Fibroblast of lung (primary cell): ENCODE measurements around the gene DGCR8.

Experiments used
- EZH2 ChIP-seq: IDR thresholded peaks from 2 replicates; pipeline ENCODE4 v1.5.1; 2012; ENCODE audit warnings: low read length, control low read depth, mild to moderate bottlenecking; ENCODE audit errors: missing control alignments
- TF ChIP-seq, protein P1 (sequence below), 2 donors: IDR thresholded peaks in 1 of 2; conservative IDR thresholded peaks in 1 of 2; 1 replicate in 1 of 2; 2 replicates in 1 of 2; pipeline ENCODE4 v1.5.1; 2011 to 2012; ENCODE audit warnings: low read length in 2 of 2, control low read depth in 1 of 2, inconsistent platforms in 1 of 2, low read depth in 1 of 2, mild to moderate bottlenecking in 1 of 2

DNA sequence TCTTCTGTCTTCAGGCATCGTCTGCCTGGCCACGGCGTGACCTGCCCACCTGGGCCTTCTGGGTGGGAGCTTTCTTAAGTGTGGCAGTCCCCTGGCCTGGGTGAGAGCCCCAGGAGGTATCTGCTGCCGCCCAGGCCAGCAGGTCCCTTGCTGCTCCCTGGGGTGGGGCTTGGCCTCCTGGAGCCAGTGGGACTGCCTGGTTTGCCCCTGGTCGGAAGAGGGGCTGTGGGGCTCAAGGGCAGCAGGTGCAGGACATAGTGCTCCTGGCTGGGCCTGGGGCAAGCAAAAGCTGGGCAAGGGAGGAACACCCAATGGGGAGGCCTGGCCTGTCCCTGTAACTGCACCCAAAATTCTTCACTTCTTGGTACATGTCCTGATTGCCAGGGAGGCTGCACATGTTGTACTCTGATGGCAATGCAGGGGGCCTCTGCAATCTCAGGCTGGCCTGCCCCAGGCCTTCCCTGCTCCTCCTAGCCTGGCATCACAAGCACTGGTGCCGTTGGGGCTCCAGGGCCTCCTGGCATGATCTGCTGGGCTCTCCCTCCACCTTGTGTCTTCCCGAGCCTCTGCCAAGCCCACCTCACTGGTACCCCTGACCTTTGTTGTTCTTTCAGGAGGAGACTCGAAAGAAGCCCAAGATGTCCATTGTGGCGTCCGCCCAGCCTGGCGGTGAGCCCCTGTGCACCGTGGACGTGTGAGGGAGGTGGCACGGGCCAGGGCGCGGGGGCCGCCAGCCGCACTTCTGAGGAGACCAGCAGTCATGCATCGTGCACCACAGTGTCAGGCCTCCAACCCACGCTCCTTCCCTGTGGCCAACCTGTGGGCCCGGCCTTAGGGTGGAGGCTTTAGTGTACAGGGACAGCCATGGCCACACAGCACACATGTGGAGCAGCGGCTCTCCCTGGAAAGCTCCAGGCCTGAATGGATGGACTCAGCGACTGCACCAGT is 29.6 kb downstream of the DGCR8 start:
- no peak for TF ChIP-seq EZH2
- TF ChIP-seq, protein P1, sequence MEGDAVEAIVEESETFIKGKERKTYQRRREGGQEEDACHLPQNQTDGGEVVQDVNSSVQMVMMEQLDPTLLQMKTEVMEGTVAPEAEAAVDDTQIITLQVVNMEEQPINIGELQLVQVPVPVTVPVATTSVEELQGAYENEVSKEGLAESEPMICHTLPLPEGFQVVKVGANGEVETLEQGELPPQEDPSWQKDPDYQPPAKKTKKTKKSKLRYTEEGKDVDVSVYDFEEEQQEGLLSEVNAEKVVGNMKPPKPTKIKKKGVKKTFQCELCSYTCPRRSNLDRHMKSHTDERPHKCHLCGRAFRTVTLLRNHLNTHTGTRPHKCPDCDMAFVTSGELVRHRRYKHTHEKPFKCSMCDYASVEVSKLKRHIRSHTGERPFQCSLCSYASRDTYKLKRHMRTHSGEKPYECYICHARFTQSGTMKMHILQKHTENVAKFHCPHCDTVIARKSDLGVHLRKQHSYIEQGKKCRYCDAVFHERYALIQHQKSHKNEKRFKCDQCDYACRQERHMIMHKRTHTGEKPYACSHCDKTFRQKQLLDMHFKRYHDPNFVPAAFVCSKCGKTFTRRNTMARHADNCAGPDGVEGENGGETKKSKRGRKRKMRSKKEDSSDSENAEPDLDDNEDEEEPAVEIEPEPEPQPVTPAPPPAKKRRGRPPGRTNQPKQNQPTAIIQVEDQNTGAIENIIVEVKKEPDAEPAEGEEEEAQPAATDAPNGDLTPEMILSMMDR (conservative IDR thresholded peaks at IDR 0.05 in 1 of 2, IDR thresholded peaks at IDR 0.05 in 1 of 2; ENCODE audit: low read depth in 1 of 2, low read length in 2 of 2): no peak
